Vagina (tissue), 2 donors: ENCODE measurements around the gene CXCL1. TPM values are rescaled to one million over a fixed set of nuclear protein-coding genes. Genes with fewer than 3 reads are reported as not detected.

Source experiments
- DNase-seq, 2 donors: peaks; one replicate each; pipeline ENCODE4 v3.0.0-alpha.2; 2017; ENCODE audit errors: extremely low spot score in 2 of 2
- H3K27ac ChIP-seq: fragments of 200-600 bp; sonication (generic); one replicate; pipeline ENCODE4 v1.5.1; 2019
- H3K27me3 ChIP-seq: fragments of 200-600 bp; sonication (generic); one replicate; pipeline ENCODE4 v1.5.1; 2019
- H3K36me3 ChIP-seq, 2 donors: fragments of 200-600 bp; sonication (generic); one replicate each; pipeline ENCODE4 v1.5.1; 2017 to 2019
- H3K4me1 ChIP-seq: fragments of 200-600 bp; sonication (generic); one replicate; pipeline ENCODE4 v1.5.1; 2019
- H3K4me3 ChIP-seq, 2 donors: fragments of 200-600 bp; sonication (generic); 1 replicate in 1 of 2; 2 replicates in 1 of 2; pipeline ENCODE4 v1.5.1; 2016 to 2019
- H3K9me3 ChIP-seq: fragments of 200-600 bp; sonication (generic); one replicate; pipeline ENCODE4 v1.5.1; 2019
- POLR2A ChIP-seq, 2 donors: fragments of 450-650 bp; IDR thresholded peaks; one replicate each; pipeline ENCODE4 v1.6.1; 2017; ENCODE audit warnings: antibody characterized with exemption in 2 of 2, mild to moderate bottlenecking in 2 of 2, moderate library complexity in 2 of 2
- intact Hi-C: fragments of 100-400 bp; cut with DNase I; formaldehyde crosslinking; loops from one replicate; pipeline ENCODE4 v1.15.1; 2023
- total RNA-seq: library from RNA; depleted of rRNA; stranded (reverse); fragments of >200 nt; gene quantifications from one replicate; pipeline ENCODE4 v1.2.3, GENCODE V29; 2016

The CXCL1 gene
- total RNA-seq, 1 donor from 2014 or later, result 26.3 TPM

DNA sequence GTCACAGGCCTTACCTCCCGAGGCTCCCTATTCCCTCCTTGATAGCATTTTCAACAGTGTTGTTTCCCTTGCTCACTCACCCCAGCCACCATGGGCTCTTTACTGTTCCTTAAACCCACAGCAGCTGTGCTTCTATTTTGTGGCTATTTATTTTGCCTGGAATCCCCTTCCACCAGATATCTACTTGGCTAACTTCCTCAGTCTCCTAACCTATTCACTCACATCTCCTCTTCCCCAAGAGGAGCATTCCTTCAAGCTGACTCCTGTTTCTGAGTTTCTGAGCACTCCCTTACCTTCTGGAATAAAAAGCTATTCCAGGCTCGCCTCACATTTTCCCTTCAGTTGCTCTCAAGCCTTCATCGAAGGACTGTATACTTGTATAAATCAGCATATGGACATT is 50.5 kb downstream of the CXCL1 start:
- Histone ChIP-seq H3K36me3 (no peaks in the 10 kb centered on the region), H3K9me3 (no peaks in the 10 kb centered on the region), H3K27ac (no peak overlapping the region), H3K4me3 (no peak overlapping the region), H3K27me3 (no peaks in the 10 kb centered on the region), H3K4me1 (peaks cover 13% of the 10 kb centered on the region)
- intact Hi-C loops, result no loop called here
- no peak for TF ChIP-seq POLR2A (IDR thresholded peaks at IDR 0.05)
- no peak for DNase-seq

Other genes with a start within 250 kb of the CXCL1 start
- gene RASSF6, start 249.0 kb upstream of the CXCL1 start, total RNA-seq, result 16.9 TPM
- gene CXCL8, start 128.8 kb upstream of the CXCL1 start, total RNA-seq, result 0.49 TPM
- 13.8 TPM for gene CXCL6, start 32.7 kb upstream of the CXCL1 start, total RNA-seq
- gene PF4V1, start 16.1 kb upstream of the CXCL1 start, total RNA-seq, result not detected
- gene PF4, start 112.6 kb downstream of the CXCL1 start, total RNA-seq, result 9.1 TPM
- not detected for gene PPBP, start 118.8 kb downstream of the CXCL1 start, total RNA-seq
- gene CXCL5, start 129.3 kb downstream of the CXCL1 start, total RNA-seq, result not detected
- not detected for gene CXCL3, start 169.3 kb downstream of the CXCL1 start, total RNA-seq
- gene CXCL2, start 229.8 kb downstream of the CXCL1 start, total RNA-seq, result 17.7 TPM